Measurements from ENCODE around the gene FMO2.

DNA sequence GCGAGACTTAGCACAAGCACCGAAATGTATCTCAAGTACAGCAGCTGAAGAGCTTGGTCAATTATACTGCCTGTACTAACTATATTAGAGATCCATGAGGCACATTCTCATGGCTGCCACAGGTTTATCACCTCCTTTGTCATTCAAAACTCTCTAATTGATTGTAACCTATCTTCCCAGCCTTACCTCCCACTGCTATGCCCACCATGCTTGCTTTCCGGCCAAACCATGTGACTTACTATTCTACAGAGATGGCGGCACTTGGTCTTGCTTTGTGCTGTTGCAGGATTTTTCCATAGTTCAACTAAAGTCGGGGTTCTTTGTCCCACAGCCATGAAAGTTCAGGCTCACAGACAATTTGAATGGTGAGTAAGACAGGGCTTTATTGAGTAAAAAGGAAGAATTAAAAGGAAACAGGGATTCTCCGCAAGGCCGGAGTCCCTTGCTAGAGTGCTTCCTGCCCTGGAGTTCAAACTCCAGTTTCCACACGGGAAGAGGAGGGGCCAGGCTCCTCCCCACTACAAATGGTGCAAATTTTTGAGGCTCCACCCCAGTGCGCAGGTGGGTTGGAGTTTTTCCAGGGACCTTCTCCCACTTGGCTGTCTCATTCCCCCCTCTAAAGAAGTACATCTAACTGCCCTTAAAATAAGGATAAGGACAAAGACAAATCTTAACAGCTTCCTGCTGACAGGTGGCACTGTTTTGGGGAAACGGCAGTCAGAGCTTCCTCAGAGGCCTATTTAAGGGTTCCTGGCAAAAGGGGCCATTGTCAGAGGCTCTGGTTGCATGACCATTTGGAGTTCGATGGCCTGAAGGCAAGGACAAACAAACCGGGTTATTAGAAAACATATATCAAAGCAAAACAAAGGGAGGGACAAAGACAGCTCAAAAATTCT, 28.7 kb downstream of the FMO2 start:
- TF ChIP-seq, protein P1, sequence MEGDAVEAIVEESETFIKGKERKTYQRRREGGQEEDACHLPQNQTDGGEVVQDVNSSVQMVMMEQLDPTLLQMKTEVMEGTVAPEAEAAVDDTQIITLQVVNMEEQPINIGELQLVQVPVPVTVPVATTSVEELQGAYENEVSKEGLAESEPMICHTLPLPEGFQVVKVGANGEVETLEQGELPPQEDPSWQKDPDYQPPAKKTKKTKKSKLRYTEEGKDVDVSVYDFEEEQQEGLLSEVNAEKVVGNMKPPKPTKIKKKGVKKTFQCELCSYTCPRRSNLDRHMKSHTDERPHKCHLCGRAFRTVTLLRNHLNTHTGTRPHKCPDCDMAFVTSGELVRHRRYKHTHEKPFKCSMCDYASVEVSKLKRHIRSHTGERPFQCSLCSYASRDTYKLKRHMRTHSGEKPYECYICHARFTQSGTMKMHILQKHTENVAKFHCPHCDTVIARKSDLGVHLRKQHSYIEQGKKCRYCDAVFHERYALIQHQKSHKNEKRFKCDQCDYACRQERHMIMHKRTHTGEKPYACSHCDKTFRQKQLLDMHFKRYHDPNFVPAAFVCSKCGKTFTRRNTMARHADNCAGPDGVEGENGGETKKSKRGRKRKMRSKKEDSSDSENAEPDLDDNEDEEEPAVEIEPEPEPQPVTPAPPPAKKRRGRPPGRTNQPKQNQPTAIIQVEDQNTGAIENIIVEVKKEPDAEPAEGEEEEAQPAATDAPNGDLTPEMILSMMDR (IDR thresholded peaks at IDR 0.05), result no peak
- TF ChIP-seq POLR2AphosphoS5 (IDR thresholded peaks at IDR 0.05; ENCODE audit: insufficient read depth in 1 of 2, low read depth in 1 of 2), result no peak

All from vagina (tissue), 2 donors.